Astrocyte of the spinal cord (primary cell): ENCODE measurements around the gene GALNT13.

Experiments used
- DNase-seq: peaks from one replicate; pipeline ENCODE4 v3.0.0; 2011; ENCODE audit warnings: low read depth, low spot score
- H3K4me3 ChIP-seq: 2 replicates; pipeline ENCODE4 v1.5.1; 2011; ENCODE audit warnings: low read depth, mild to moderate bottlenecking, low read length, moderate library complexity
- CTCF ChIP-seq: IDR thresholded peaks from 2 replicates; pipeline ENCODE4 v1.5.1; 2012; ENCODE audit warnings: low read depth, mild to moderate bottlenecking, low read length, inconsistent platforms
- in situ Hi-C: cut with HindIII; loops from 2 replicates; pipeline ENCODE4 v1.10.0; 2017; ENCODE audit warnings: low sequenced_read_pairs

GALNT13 gene

GRCh38 chr2:154495455-154495868, 623.7 kb downstream of the GALNT13 start:
- no peak overlapping the region for H3K4me3 ChIP-seq
- TF ChIP-seq CTCF, result no peak
- no peak for DNase-seq
- in situ Hi-C loops, result no loop called here

- H3K4me3 ChIP-seq, result no peak overlapping the region
- in situ Hi-C loops, result no loop called here
- TF ChIP-seq CTCF, result no peak
Measured at GRCh38 chr2:154497019-154497418, 625.3 kb downstream of the GALNT13 start.

More at GRCh38 chr2:154497019-154497418, 625.3 kb downstream of the GALNT13 start:
- DNase-seq, result no peak
